GM12878 (cell line): ENCODE measurements around the gene RIN1. TPM values are rescaled to one million over a fixed set of nuclear protein-coding genes. Genes with fewer than 3 reads are reported as not detected.
A peak's percentile ranks its signal among the peaks of the same experiment; 100 is the strongest.

ENCODE experiments used
- ATF2 ChIP-seq: IDR thresholded peaks from 2 replicates; pipeline ENCODE4 v1.6.1; 2012; ENCODE audit warnings: low read length, inconsistent platforms
- EED ChIP-seq: sonication (generic); IDR thresholded peaks from 2 replicates; pipeline ENCODE4 v1.6.1; 2016; ENCODE audit warnings: antibody characterized with exemption, low read depth
- EZH2 ChIP-seq: IDR thresholded peaks from 2 replicates; pipeline ENCODE4 v1.6.1; 2012; ENCODE audit warnings: low read depth, mild to moderate bottlenecking, control low read depth, inconsistent platforms, low read length, borderline replicate concordance; ENCODE audit not compliant: control insufficient read depth
- IKZF1 ChIP-seq: fragments of 450-650 bp; conservative IDR thresholded peaks from 2 replicates; pipeline ENCODE4 v1.6.1; 2017; ENCODE audit warnings: antibody characterized with exemption, mild to moderate bottlenecking
- IRF5 ChIP-seq: fragments of 450-650 bp; IDR thresholded peaks from 2 replicates; pipeline ENCODE4 v1.6.1; 2017; ENCODE audit warnings: borderline replicate concordance
- PKNOX1 ChIP-seq: fragments of 450-650 bp; IDR thresholded peaks from 2 replicates; pipeline ENCODE4 v1.6.1; 2016; ENCODE audit warnings: mild to moderate bottlenecking
- RAD51 ChIP-seq: fragments of 450-650 bp; IDR thresholded peaks from 2 replicates; pipeline ENCODE4 v1.6.1; 2016; ENCODE audit warnings: moderate library complexity, mild to moderate bottlenecking, inconsistent platforms
- TCF3 ChIP-seq: IDR thresholded peaks from 2 replicates; pipeline ENCODE4 v1.6.1; 2012; ENCODE audit warnings: low read depth, mild to moderate bottlenecking, low read length, borderline replicate concordance; ENCODE audit not compliant: insufficient read depth
- ZNF592 ChIP-seq: fragments of 450-650 bp; IDR thresholded peaks from 2 replicates; pipeline ENCODE4 v1.6.1; 2017; ENCODE audit warnings: mild to moderate bottlenecking, moderate library complexity
- polyA plus RNA-seq, 11 experiments: library from polyadenylated mRNA; depleted of rRNA in 4 of 11; unstranded in 6 of 11; stranded (reverse) in 5 of 11; fragments of >200 nt; fragmentation: Nextera tagmentation in 4 of 11; fragmentation: Illumina TruSeq in 1 of 11; extraction: Ambion mirVana in 4 of 11; extraction: Trizol in 1 of 11; gene quantifications; 1 replicate in 1 of 11; 2 replicates in 10 of 11; pipeline versions ENCODE4 v1.2.1 to v1.2.3, GENCODE V29; 2011 to 2016; ENCODE audit warnings: inconsistent platforms in 2 of 11, missing spikeins in 2 of 11, low read depth in 1 of 11
- total RNA-seq, 4 experiments: library from RNA; depleted of rRNA in 3 of 4; stranded (reverse); fragments of >200 nt in 3 of 4; fragmentation: Illumina TruSeq in 1 of 4; extraction: Trizol in 1 of 4; gene quantifications; 2 replicates each; pipeline versions ENCODE4 v1.2.1 to v1.2.3, GENCODE V29; 2013 to 2021
- TF ChIP-seq, protein P1 (sequence below): IDR thresholded peaks from 2 replicates; pipeline ENCODE4 v1.6.1; 2011; ENCODE audit warnings: borderline replicate concordance, low read depth, mild to moderate bottlenecking, moderate library complexity, mixed read lengths, low read length; ENCODE audit not compliant: insufficient read depth; ENCODE audit errors: extremely low read length

RIN1 gene
- total and polyA plus RNA-seq, 10 of the 15 experiments (the other 5 are each of a cell fraction or from before 2014, with no cell fraction given): 0.04 to 0.69 (median 0.22) TPM; not detected in 1

- TF ChIP-seq ZNF592 (0 out of 2 replicates have a peak, but pooled peaks have one; percentile 59), TCF3 (no peak), IKZF1 (peak; percentile 58; the same call in 1 of the 2 replicates), IRF5 (no peak), RAD51 (peak; percentile 53; the same call in 1 of the 2 replicates), EED (0 out of 2 replicates have a peak, but pooled peaks have one; percentile 15), ATF2 (no peak), EZH2 (no peak), PKNOX1 (0 out of 2 replicates have a peak, but pooled peaks have one; percentile 10)
- TF ChIP-seq, protein P1, sequence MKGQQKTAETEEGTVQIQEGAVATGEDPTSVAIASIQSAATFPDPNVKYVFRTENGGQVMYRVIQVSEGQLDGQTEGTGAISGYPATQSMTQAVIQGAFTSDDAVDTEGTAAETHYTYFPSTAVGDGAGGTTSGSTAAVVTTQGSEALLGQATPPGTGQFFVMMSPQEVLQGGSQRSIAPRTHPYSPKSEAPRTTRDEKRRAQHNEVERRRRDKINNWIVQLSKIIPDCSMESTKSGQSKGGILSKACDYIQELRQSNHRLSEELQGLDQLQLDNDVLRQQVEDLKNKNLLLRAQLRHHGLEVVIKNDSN: peak; percentile 84
Measured at GRCh38 chr11:66328302-66329144, 7.7 kb downstream of the RIN1 start (continued).
